DND-41 (cell line): ENCODE results near the gene ATP4B.
A peak's percentile ranks its signal among the peaks of the same experiment; 100 is the strongest.

Experiments used
- ATAC-seq: fragments of 200-7000 bp; cut with Tn5 transposase; 3 replicates; pipeline ENCODE4 v1.9.1; 2021; ENCODE audit warnings: low read depth; ENCODE audit not compliant: insufficient read depth
- DNase-seq: peaks from one replicate; pipeline ENCODE4 v3.0.0-alpha.2; 2020
- H2AFZ ChIP-seq: 2 replicates; pipeline ENCODE4 v1.6.0; 2012; ENCODE audit warnings: low read depth, low read length
- H3K27ac ChIP-seq: 2 replicates; pipeline ENCODE4 v1.5.1; 2012; ENCODE audit warnings: low read length, inconsistent platforms
- H3K27me3 ChIP-seq: fragments of 200-600 bp; sonication (generic); 2 replicates; pipeline ENCODE4 v1.6.0; 2012; ENCODE audit warnings: low read length, mild to moderate bottlenecking, inconsistent platforms; ENCODE audit not compliant: insufficient read depth, poor library complexity
- H3K36me3 ChIP-seq: 2 replicates; pipeline ENCODE4 v1.5.1; 2012; ENCODE audit warnings: low read length, inconsistent platforms; ENCODE audit not compliant: insufficient read depth
- H3K4me1 ChIP-seq: 2 replicates; pipeline ENCODE4 v1.5.1; 2012; ENCODE audit warnings: mild to moderate bottlenecking, low read length; ENCODE audit not compliant: insufficient read depth
- H3K4me2 ChIP-seq: 2 replicates; pipeline ENCODE4 v1.6.0; 2012; ENCODE audit warnings: mild to moderate bottlenecking, moderate library complexity, low read length, inconsistent platforms; ENCODE audit not compliant: insufficient read depth
- H3K4me3 ChIP-seq, 2 experiments: fragments of 200-600 bp in 1 of 2; shearing (Covaris generic) in 1 of 2; 2 replicates each; pipeline ENCODE4 v1.5.1; 2012 to 2016; ENCODE audit warnings: inconsistent platforms in 2 of 2, low read length in 2 of 2, mild to moderate bottlenecking in 2 of 2, low read depth in 1 of 2, moderate library complexity in 1 of 2
- H3K79me2 ChIP-seq: 2 replicates; pipeline ENCODE4 v1.6.0; 2012; ENCODE audit warnings: low read length, inconsistent platforms; ENCODE audit not compliant: insufficient read depth
- H3K9ac ChIP-seq: 2 replicates; pipeline ENCODE4 v1.6.0; 2012; ENCODE audit warnings: low read depth, mild to moderate bottlenecking, inconsistent platforms, low read length, moderate library complexity
- H3K9me3 ChIP-seq: 2 replicates; pipeline ENCODE4 v1.5.1; 2012; ENCODE audit warnings: low read length, moderate library complexity, mild to moderate bottlenecking, inconsistent platforms; ENCODE audit not compliant: insufficient read depth, severe bottlenecking
- H4K20me1 ChIP-seq: 2 replicates; pipeline ENCODE4 v1.6.0; 2012; ENCODE audit warnings: low read length; ENCODE audit not compliant: insufficient read depth
- CTCF ChIP-seq: IDR thresholded peaks from 2 replicates; pipeline ENCODE4 v1.5.1; 2012; ENCODE audit warnings: borderline replicate concordance, low read length, moderate library complexity, mild to moderate bottlenecking; ENCODE audit not compliant: poor library complexity, severe bottlenecking; ENCODE audit errors: extremely low read depth
- EZH2 ChIP-seq: IDR thresholded peaks from 3 replicates; pipeline ENCODE4 v1.6.1; 2012; ENCODE audit warnings: borderline replicate concordance, low read depth, mild to moderate bottlenecking, moderate library complexity, low read length, inconsistent platforms; ENCODE audit not compliant: severe bottlenecking

ATP4B gene

GRCh38 chr13:113653264-113654174, 4.5 kb downstream of the ATP4B start:
- Histone ChIP-seq H3K27ac (no peak overlapping the region), H2AFZ (no peak overlapping the region), H3K4me1 (no peaks in the 10 kb centered on the region), H3K9me3 (no peaks in the 10 kb centered on the region), H3K36me3 (no peaks in the 10 kb centered on the region), H3K4me3 (no peak overlapping the region), H3K79me2 (no peaks in the 10 kb centered on the region), H3K27me3 (no peaks in the 10 kb centered on the region), H3K4me2 (no peak overlapping the region), H3K9ac (no peak overlapping the region), H4K20me1 (peaks cover 16% of the 10 kb centered on the region; the same call in 1 of the 2 replicates)
- TF ChIP-seq CTCF, result no peak
- TF ChIP-seq EZH2, result no peak
- no peak for DNase-seq
- ATAC-seq, result peak; percentile 34; the same call in 1 of the 3 replicates

- Histone ChIP-seq H3K27ac (no peak overlapping the region), H3K27me3 (no peaks in the 10 kb centered on the region), H2AFZ (no peak overlapping the region), H3K4me1 (no peaks in the 10 kb centered on the region), H3K79me2 (no peaks in the 10 kb centered on the region), H4K20me1 (peaks cover 16% of the 10 kb centered on the region; the same call in 1 of the 2 replicates), H3K9ac (no peak overlapping the region), H3K4me2 (no peak overlapping the region), H3K36me3 (no peaks in the 10 kb centered on the region), H3K9me3 (no peaks in the 10 kb centered on the region), H3K4me3 (no peak overlapping the region)
- TF ChIP-seq EZH2, result no peak
- no peak for TF ChIP-seq CTCF
- DNase-seq (no peak), ATAC-seq (no peak)
Observed at GRCh38 chr13:113652404-113653263, 5.4 kb downstream of the ATP4B start.

GRCh38 chr13:113651511-113652403, 6.2 kb downstream of the ATP4B start:
- no peak for TF ChIP-seq CTCF
- TF ChIP-seq EZH2, result no peak
- Histone ChIP-seq H3K4me1 (no peaks in the 10 kb centered on the region), H4K20me1 (peaks cover 20% of the 10 kb centered on the region; the same call in 1 of the 2 replicates), H3K9me3 (no peaks in the 10 kb centered on the region), H3K79me2 (no peaks in the 10 kb centered on the region), H3K36me3 (no peaks in the 10 kb centered on the region), H3K4me3 (no peak overlapping the region), H3K27ac (no peak overlapping the region), H3K9ac (no peak overlapping the region), H3K4me2 (no peak overlapping the region), H2AFZ (no peak overlapping the region), H3K27me3 (no peaks in the 10 kb centered on the region)
- DNase-seq (no peak), ATAC-seq (no peak)
